Erythroblast (primary cell): ENCODE results near the gene FOXL2NB.

Experiments used
- GATA1 ChIP-seq: IDR thresholded peaks from 2 replicates; pipeline ENCODE4 v1.6.1; 2011; ENCODE audit warnings: low read depth, mild to moderate bottlenecking, control low read depth, low read length, moderate library complexity
- POLR2A ChIP-seq: IDR thresholded peaks from 2 replicates; pipeline ENCODE4 v1.6.1; 2011; ENCODE audit warnings: mild to moderate bottlenecking, low read length

- no peak for TF ChIP-seq POLR2A
- TF ChIP-seq GATA1: no peak
These were observed 16.0 kb downstream of the FOXL2NB start for GRCh38 chr3:138962854-138963560.
